ENCODE data around the gene FAM110C.
"Not testable (repeated sequence)": the region's sequence is repeated elsewhere in the genome, so short reads cannot be mapped to it uniquely, and the experiment has no call there.

Gene FAM110C

GRCh38 chr2:46471-47345, at the start of gene FAM110C:
FAM110C (minus strand) TSS chr2:46505; CDS start chr2:46385, 120 bp downstream.
- peak; percentile 3 for DNase-seq (ENCODE audit: low read depth)

GRCh38 chr2:92326-92725, 46.0 kb upstream of the FAM110C start:
- DNase-seq (ENCODE audit: low read depth), result no peak

- DNase-seq (ENCODE audit: low read depth), result no peak
Measured at GRCh38 chr2:90645-91312, 44.5 kb upstream of the FAM110C start.

- DNase-seq (ENCODE audit: low read depth), result no peak
Measured at GRCh38 chr2:85761-86160, 39.5 kb upstream of the FAM110C start.

GRCh38 chr2:84121-84520, 37.8 kb upstream of the FAM110C start:
- DNase-seq (ENCODE audit: low read depth), result no peak

- DNase-seq (ENCODE audit: low read depth), result no peak
Measured at GRCh38 chr2:80971-81736, 34.8 kb upstream of the FAM110C start.

GRCh38 chr2:80378-80777, 34.1 kb upstream of the FAM110C start:
- DNase-seq (ENCODE audit: low read depth), result no peak

GRCh38 chr2:71309-72035, 25.2 kb upstream of the FAM110C start:
- DNase-seq (ENCODE audit: low read depth), result no peak

- DNase-seq (ENCODE audit: low read depth), result no peak
Measured at GRCh38 chr2:69366-70344, 23.4 kb upstream of the FAM110C start.

GRCh38 chr2:68637-69036, 22.3 kb upstream of the FAM110C start:
- DNase-seq (ENCODE audit: low read depth), result not testable (repeated sequence)

GRCh38 chr2:66853-67252, 20.5 kb upstream of the FAM110C start:
- DNase-seq (ENCODE audit: low read depth), result no peak

- no peak for DNase-seq (ENCODE audit: low read depth)
Measured at GRCh38 chr2:65121-65520, 18.8 kb upstream of the FAM110C start.

GRCh38 chr2:55587-56448, 9.5 kb upstream of the FAM110C start:
- DNase-seq (ENCODE audit: low read depth), result no peak

- DNase-seq (ENCODE audit: low read depth), result no peak
Measured at GRCh38 chr2:51613-52012, 5.3 kb upstream of the FAM110C start.

GRCh38 chr2:47737-48136, 1.4 kb upstream of the FAM110C start:
- no peak for DNase-seq (ENCODE audit: low read depth)

GRCh38 chr2:47346-47725, 1.0 kb upstream of the FAM110C start:
- DNase-seq (ENCODE audit: low read depth), result no peak

GRCh38 chr2:46131-46470, 204 bp downstream of the FAM110C start:
- DNase-seq (ENCODE audit: low read depth), result no peak

- no peak for DNase-seq (ENCODE audit: low read depth)
Measured at GRCh38 chr2:45342-46130, 769 bp downstream of the FAM110C start.

- no peak for DNase-seq (ENCODE audit: low read depth)
Measured at GRCh38 chr2:44748-45341, 1.5 kb downstream of the FAM110C start.

Data from EH (cell line).